Fibroblast of lung (primary cell): Measurements from ENCODE around the gene COL18A1.

Source experiments
- CTCF ChIP-seq, 2 donors: IDR thresholded peaks in 1 of 2; conservative IDR thresholded peaks in 1 of 2; 1 replicate in 1 of 2; 2 replicates in 1 of 2; pipeline ENCODE4 v1.5.1; 2011 to 2012; ENCODE audit warnings: low read length in 2 of 2, control low read depth in 1 of 2, inconsistent platforms in 1 of 2, low read depth in 1 of 2, mild to moderate bottlenecking in 1 of 2
- EZH2 ChIP-seq: IDR thresholded peaks from 2 replicates; pipeline ENCODE4 v1.5.1; 2012; ENCODE audit warnings: low read length, control low read depth, mild to moderate bottlenecking; ENCODE audit errors: missing control alignments

GRCh38 chr21:45505416-45506021 lies 100.6 kb downstream of the COL18A1 start:
- TF ChIP-seq EZH2, result no peak
- TF ChIP-seq CTCF (conservative IDR thresholded peaks at IDR 0.05 in 1 of 2, IDR thresholded peaks at IDR 0.05 in 1 of 2; ENCODE audit: low read depth in 1 of 2, low read length in 2 of 2), result no peak
